Naive B cell (primary cell): ENCODE measurements around the gene CERS1. TPM values are rescaled to one million over a fixed set of nuclear protein-coding genes. Genes with fewer than 3 reads are reported as not detected.
A peak's percentile ranks its signal among the peaks of the same experiment; 100 is the strongest.

ENCODE experiments used
- ATAC-seq, 2 donors: fragments of 150-1000 bp; cut with Tn5 transposase; 2 replicates each; pipeline ENCODE4 v1.10.0; 2021; ENCODE audit warnings: low read depth in 2 of 2, mild to moderate bottlenecking in 2 of 2, moderate library complexity in 2 of 2
- DNase-seq: peaks from one replicate; pipeline ENCODE4 v3.0.0; 2022
- H3K27ac Mint-ChIP-seq, 6 donors: one replicate each; pipeline ENCODE4 v1.8.0; 2020 to 2022; ENCODE audit warnings: mild to moderate bottlenecking in 6 of 6, mixed read lengths in 6 of 6, moderate library complexity in 5 of 6, inconsistent platforms in 2 of 6
- H3K27me3 Mint-ChIP-seq, 3 donors: one replicate each; pipeline ENCODE4 v1.8.0; 2021 to 2022; ENCODE audit warnings: mixed read lengths in 3 of 3, mild to moderate bottlenecking in 1 of 3
- H3K36me3 Mint-ChIP-seq, 2 donors: one replicate each; pipeline ENCODE4 v1.8.0; 2020 to 2022; ENCODE audit warnings: mixed read lengths in 2 of 2, inconsistent platforms in 1 of 2, mild to moderate bottlenecking in 1 of 2
- H3K4me1 Mint-ChIP-seq, 3 donors: one replicate each; pipeline ENCODE4 v1.8.0; 2020 to 2022; ENCODE audit warnings: mixed read lengths in 3 of 3, inconsistent platforms in 1 of 3, mild to moderate bottlenecking in 1 of 3, moderate library complexity in 1 of 3
- H3K4me3 Mint-ChIP-seq, 8 donors: one replicate each; pipeline ENCODE4 v1.8.0; 2020 to 2022; ENCODE audit warnings: mild to moderate bottlenecking in 8 of 8, mixed read lengths in 8 of 8, moderate library complexity in 8 of 8, inconsistent platforms in 2 of 8
- H3K9me3 Mint-ChIP-seq, 7 donors: one replicate each; pipeline ENCODE4 v1.8.0; 2020 to 2022; ENCODE audit warnings: mixed read lengths in 7 of 7, mild to moderate bottlenecking in 5 of 7, inconsistent platforms in 2 of 7, moderate library complexity in 1 of 7
- polyA plus RNA-seq, 6 donors: library from polyadenylated mRNA; unstranded; fragments of 300-500 nt; fragmentation: Illumina TruSeq; gene quantifications; one replicate each; pipeline ENCODE4 v1.2.3, GENCODE V29; 2021; ENCODE audit warnings: low read depth in 6 of 6

Gene CERS1
- polyA plus RNA-seq, 6 donors from 2014 or later, result 0.15 TPM; not detected in 5

- peaks cover 0 to 6% (median 3%) of the 10 kb centered on the region in 3 donors for H3K4me1 Mint-ChIP-seq
- no peaks in the 10 kb centered on the region for H3K27me3 Mint-ChIP-seq
- ATAC-seq (peak; percentile 56 to 67), DNase-seq (no peak)
- peaks cover 0 to 15% of the 10 kb centered on the region in 2 donors for H3K36me3 Mint-ChIP-seq
- H3K4me3 Mint-ChIP-seq, result no peak overlapping the region
- peak overlapping the region in 1 of 6 donors; percentile 38 for H3K27ac Mint-ChIP-seq
- H3K9me3 Mint-ChIP-seq, result no peaks in the 10 kb centered on the region
Measured at GRCh38 chr19:18861235-18861634, 34.7 kb downstream of the CERS1 start.

- no peak overlapping the region for H3K4me3 Mint-ChIP-seq
- no peaks in the 10 kb centered on the region for H3K27me3 Mint-ChIP-seq
- DNase-seq (no peak), ATAC-seq (no peak)
- H3K4me1 Mint-ChIP-seq, result peaks cover 0 to 6% (median 3%) of the 10 kb centered on the region in 3 donors
- no peaks in the 10 kb centered on the region for H3K9me3 Mint-ChIP-seq
- no peak overlapping the region for H3K27ac Mint-ChIP-seq
- peaks cover 0 to 15% of the 10 kb centered on the region in 2 donors for H3K36me3 Mint-ChIP-seq
Measured at GRCh38 chr19:18860725-18861124, 35.2 kb downstream of the CERS1 start.

GRCh38 chr19:18860302-18860700, 35.7 kb downstream of the CERS1 start:
- Mint-ChIP-seq H3K4me3 (no peak overlapping the region), H3K9me3 (no peaks in the 10 kb centered on the region), H3K4me1 (peaks cover 0 to 6% (median 3%) of the 10 kb centered on the region in 3 donors), H3K27me3 (no peaks in the 10 kb centered on the region), H3K27ac (no peak overlapping the region), H3K36me3 (peaks cover 0 to 17% of the 10 kb centered on the region in 2 donors)
- ATAC-seq (no peak), DNase-seq (no peak)

- H3K9me3 Mint-ChIP-seq, result no peaks in the 10 kb centered on the region
- H3K4me3 Mint-ChIP-seq, result no peak overlapping the region
- DNase-seq, result no peak
- no peaks in the 10 kb centered on the region for H3K27me3 Mint-ChIP-seq
- peaks cover 0 to 19% of the 10 kb centered on the region in 2 donors for H3K36me3 Mint-ChIP-seq
- peaks cover 0 to 6% (median 3%) of the 10 kb centered on the region in 3 donors for H3K4me1 Mint-ChIP-seq
- H3K27ac Mint-ChIP-seq, result no peak overlapping the region
- no peak for ATAC-seq
Measured at GRCh38 chr19:18859676-18860301, 36.2 kb downstream of the CERS1 start.

- Mint-ChIP-seq H3K36me3 (peaks cover 0 to 19% of the 10 kb centered on the region in 2 donors), H3K4me3 (no peak overlapping the region), H3K27me3 (no peaks in the 10 kb centered on the region), H3K9me3 (no peaks in the 10 kb centered on the region), H3K4me1 (peaks cover 0 to 6% (median 3%) of the 10 kb centered on the region in 3 donors), H3K27ac (no peak overlapping the region)
- ATAC-seq (no peak), DNase-seq (no peak)
Measured at GRCh38 chr19:18858906-18859646, 36.9 kb downstream of the CERS1 start.

- Mint-ChIP-seq H3K27me3 (no peaks in the 10 kb centered on the region), H3K4me1 (peaks cover 0 to 11% (median under 1%) of the 10 kb centered on the region in 3 donors), H3K27ac (no peak overlapping the region), H3K36me3 (peaks cover 0 to 23% of the 10 kb centered on the region in 2 donors), H3K4me3 (no peak overlapping the region), H3K9me3 (no peaks in the 10 kb centered on the region)
- ATAC-seq (no peak), DNase-seq (no peak)
Measured at GRCh38 chr19:18857223-18857622, 38.7 kb downstream of the CERS1 start.

GRCh38 chr19:18856385-18857126, 39.4 kb downstream of the CERS1 start:
- peaks cover 0 to 19% of the 10 kb centered on the region in 2 donors for H3K36me3 Mint-ChIP-seq
- peak overlapping the region in 1 of 8 donors; percentile 35 for H3K4me3 Mint-ChIP-seq
- H3K27me3 Mint-ChIP-seq, result no peaks in the 10 kb centered on the region
- peak overlapping the region in 1 of 6 donors; percentile 18 for H3K27ac Mint-ChIP-seq
- DNase-seq, result no peak
- ATAC-seq, result no peak
- H3K9me3 Mint-ChIP-seq, result no peaks in the 10 kb centered on the region
- peaks cover 0 to 11% (median 0%) of the 10 kb centered on the region in 3 donors for H3K4me1 Mint-ChIP-seq

GRCh38 chr19:18855647-18856384, 40.1 kb downstream of the CERS1 start:
- no peak for DNase-seq
- Mint-ChIP-seq H3K4me1 (peaks cover 0 to 4% (median 0%) of the 10 kb centered on the region in 3 donors), H3K27me3 (no peaks in the 10 kb centered on the region), H3K27ac (no peak overlapping the region), H3K9me3 (no peaks in the 10 kb centered on the region), H3K36me3 (peaks cover 0 to 19% of the 10 kb centered on the region in 2 donors), H3K4me3 (no peak overlapping the region)
- no peak for ATAC-seq

GRCh38 chr19:18854982-18855381, 41.0 kb downstream of the CERS1 start:
- Mint-ChIP-seq H3K36me3 (peaks cover 0 to 19% of the 10 kb centered on the region in 2 donors), H3K4me1 (peaks cover 4% of the 10 kb centered on the region in 3 donors), H3K27me3 (no peaks in the 10 kb centered on the region), H3K27ac (no peak overlapping the region), H3K4me3 (no peak overlapping the region), H3K9me3 (no peaks in the 10 kb centered on the region)
- DNase-seq (no peak), ATAC-seq (no peak)

GRCh38 chr19:18853755-18854427, 42.1 kb downstream of the CERS1 start:
- no peak overlapping the region for H3K4me3 Mint-ChIP-seq
- H3K27ac Mint-ChIP-seq, result peak overlapping the region in 3 of 6 donors; percentile 16 to 85 (median 59)
- peaks cover 12 to 14% (median 13%) of the 10 kb centered on the region in 3 donors for H3K4me1 Mint-ChIP-seq
- no peaks in the 10 kb centered on the region for H3K9me3 Mint-ChIP-seq
- peaks cover 0 to 19% of the 10 kb centered on the region in 2 donors for H3K36me3 Mint-ChIP-seq
- no peak for DNase-seq
- ATAC-seq, result no peak
- H3K27me3 Mint-ChIP-seq, result no peaks in the 10 kb centered on the region

- Mint-ChIP-seq H3K27ac (no peak overlapping the region), H3K4me3 (no peak overlapping the region), H3K4me1 (peaks cover 18 to 23% (median 21%) of the 10 kb centered on the region in 3 donors), H3K36me3 (peaks cover 0 to 10% of the 10 kb centered on the region in 2 donors), H3K9me3 (no peaks in the 10 kb centered on the region), H3K27me3 (no peaks in the 10 kb centered on the region)
- no peak for DNase-seq
- no peak for ATAC-seq
Measured at GRCh38 chr19:18852648-18853047, 43.3 kb downstream of the CERS1 start.

- no peaks in the 10 kb centered on the region for H3K27me3 Mint-ChIP-seq
- no peak overlapping the region for H3K4me3 Mint-ChIP-seq
- no peaks in the 10 kb centered on the region for H3K9me3 Mint-ChIP-seq
- H3K36me3 Mint-ChIP-seq, result peaks cover 0 to 10% of the 10 kb centered on the region in 2 donors
- H3K27ac Mint-ChIP-seq, result no peak overlapping the region
- peaks cover 26 to 31% (median 29%) of the 10 kb centered on the region in 3 donors for H3K4me1 Mint-ChIP-seq
- DNase-seq (no peak), ATAC-seq (no peak)
Measured at GRCh38 chr19:18851673-18852325, 44.2 kb downstream of the CERS1 start.
